Ammon's horn (tissue), 1 donor: ENCODE measurements around the gene DGCR8.
A peak's percentile ranks its signal among the peaks of the same experiment; 100 is the strongest.
"Not testable (repeated sequence)": the region's sequence is repeated elsewhere in the genome, so short reads cannot be mapped to it uniquely, and the experiment has no call there.

ENCODE experiments used
- DNase-seq: peaks from one replicate; pipeline ENCODE4 v3.0.0-alpha.2; 2016; ENCODE audit warnings: low spot score

DGCR8 gene

DNA sequence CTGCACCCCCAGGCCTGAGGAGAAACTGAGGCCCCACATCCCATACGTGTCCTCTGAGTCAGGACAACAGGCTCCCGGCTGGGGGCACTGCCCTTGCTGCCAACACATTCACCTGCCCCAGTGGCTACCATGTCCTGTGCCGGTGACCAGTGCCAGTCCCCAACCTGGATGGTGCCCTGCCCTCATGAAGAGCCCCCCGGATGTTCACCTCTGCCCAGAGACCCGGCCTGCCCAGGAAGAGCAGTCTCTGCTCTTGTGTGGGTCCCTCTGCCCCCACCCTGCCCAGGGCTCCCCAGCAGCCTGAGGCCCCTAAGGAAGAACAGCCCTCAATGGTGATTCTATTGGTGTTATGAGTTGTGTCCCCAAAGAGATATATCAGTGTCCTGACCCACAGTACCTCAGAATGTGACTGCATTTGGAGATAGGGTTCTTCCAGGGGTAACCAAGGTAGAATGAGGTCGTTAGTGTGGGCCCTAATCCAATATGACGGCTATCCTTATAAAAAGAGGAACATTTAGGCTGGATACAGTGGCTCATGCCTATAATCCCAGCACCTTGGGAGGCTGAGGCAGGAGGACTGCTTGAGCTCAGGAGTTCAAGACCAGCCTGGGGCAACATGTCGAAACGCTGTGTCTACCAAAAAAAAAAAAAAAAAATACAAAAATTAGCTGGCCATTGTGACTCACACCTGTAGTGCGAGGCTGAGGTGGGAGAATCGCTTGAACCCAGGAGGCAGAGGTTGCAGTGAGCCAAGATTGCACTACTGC is 13.2 kb upstream of the DGCR8 start:
- no peak for DNase-seq

DNA sequence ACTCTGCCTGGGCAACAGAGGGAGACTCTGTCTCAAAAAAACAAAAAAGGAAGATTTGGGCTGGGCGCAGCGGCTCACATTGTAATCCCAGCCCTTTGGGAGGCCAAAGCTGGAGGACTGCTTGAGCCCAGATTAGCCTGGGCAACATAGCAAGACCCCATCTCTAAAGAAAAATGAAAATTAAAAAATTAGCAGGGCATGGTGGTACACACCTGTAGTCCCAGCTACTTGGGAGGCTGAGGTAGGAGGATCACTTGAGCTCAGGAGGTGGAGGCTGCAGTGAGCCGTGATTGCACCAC is 12.7 kb upstream of the DGCR8 start:
- not testable (repeated sequence) for DNase-seq

DNA sequence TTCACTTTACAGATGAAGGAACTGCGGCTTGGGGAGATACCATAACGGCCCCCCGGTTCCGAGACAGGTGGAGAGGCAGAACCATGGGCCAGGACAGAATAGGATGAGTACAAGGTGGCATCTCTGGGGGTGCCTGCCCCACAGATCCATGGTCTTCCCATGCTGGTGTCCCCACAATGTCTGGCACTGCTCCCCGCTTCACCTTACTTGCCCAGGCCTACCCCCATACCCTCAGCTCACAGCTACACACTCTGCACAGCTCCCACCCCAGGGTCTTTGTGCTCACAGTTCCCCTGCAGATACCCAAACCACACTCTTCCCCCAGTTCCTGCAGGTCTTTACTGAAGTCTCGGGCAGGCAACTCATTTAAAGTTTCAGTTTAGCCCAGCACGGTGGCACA is 11.4 kb upstream of the DGCR8 start:
- no peak for DNase-seq

DNA sequence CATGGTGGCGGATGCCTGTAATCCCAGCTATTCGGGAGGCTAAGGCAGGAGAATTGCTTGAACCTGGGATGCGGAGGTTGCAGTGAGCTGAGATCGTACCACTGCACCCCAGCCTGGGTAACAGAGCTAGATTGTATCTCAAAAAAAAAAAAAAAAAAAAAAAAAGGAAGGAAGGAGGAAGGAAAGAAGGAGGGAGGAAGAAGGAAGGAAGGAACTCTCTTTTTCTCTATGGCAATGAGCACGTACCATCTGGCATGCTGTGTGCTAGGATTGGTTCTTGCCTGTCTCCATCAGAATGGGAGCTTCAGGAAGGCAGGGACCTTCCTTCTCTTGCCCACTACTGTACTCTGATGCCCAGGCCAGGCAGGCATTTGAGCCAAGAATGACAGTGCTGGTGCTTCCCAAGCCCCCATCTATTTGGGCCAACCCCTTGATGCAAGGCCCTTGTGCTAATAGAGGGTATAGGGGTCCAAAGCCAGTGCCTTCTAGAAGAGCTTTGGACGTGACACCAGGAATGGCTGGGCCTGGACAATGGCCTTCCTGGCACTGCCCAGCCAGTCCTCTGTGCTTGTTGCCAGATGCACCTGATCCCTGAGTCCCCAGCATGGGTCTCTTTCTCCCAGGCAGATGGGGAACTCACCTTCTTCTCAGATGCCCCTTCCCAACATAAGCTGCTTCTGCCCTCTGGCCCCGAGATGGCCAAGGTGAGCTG is 10.6 kb upstream of the DGCR8 start:
- no peak for DNase-seq

DNA sequence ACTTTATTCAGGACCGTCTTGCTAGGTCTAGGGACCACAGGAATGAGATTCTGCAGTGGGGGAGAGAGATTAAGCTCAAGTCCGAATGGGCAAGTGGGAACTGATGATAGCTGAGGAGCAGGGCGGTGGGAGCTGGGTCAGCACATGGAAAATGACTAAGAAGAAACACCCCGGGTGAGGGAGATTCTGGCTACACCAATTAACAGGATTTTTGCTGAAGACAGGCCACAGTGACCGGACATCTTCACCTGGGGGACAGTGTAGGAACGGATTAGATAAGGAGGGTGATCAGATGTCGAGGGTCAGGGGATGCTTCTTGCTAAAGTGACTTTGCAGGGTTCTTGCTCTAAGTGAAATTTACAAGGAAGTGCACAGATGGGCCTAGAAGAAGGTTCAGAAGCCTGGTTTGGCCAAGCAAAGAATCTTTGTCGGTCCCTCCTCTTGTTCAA is 8.5 kb upstream of the DGCR8 start:
- DNase-seq, result no peak

DNA sequence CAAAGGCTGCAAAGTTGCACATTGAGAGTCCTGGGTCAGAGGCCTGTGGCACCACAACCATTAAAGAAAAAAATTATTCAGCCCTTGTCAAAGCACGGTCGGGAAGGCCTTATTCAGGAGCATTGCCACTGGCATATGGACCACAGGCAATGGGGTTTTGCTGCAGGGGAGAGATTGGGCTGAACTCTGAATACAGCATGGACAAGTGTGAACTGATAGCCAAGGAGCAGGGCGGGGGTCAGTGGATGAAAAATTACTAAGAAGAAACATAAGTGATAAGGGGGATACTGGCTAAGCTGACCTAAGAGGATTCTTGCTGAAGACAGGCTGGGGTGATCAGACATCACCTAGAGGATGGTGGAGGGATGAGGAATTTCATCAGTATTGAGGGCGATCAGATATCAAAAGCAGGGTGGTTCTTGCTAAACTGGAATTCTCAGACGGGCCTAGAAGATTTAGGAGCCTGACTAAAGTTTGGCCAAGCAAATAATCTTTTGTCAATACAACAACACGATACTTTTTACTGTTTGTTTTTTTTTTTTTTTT is 3.3 kb upstream of the DGCR8 start:
- no peak for DNase-seq

DNA sequence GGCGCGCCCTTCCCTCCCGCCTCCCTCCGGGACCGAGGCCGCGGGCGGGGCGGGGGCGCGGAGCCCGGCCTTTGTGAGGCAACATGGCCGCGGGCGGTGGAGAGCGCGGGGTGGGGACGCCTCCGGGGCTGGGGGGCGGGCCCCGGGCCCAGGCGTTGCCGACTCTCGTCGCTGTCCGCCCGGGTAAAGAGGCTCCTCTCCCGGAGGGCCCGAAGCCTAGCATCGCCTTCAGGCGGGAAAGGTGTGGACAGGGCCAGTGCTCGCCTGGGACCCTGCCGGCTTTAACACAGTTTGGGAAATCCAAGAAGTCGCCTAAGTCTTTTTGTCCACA is 369 bp downstream of the DGCR8 start:
- DNase-seq, result peak; percentile 38

DNA sequence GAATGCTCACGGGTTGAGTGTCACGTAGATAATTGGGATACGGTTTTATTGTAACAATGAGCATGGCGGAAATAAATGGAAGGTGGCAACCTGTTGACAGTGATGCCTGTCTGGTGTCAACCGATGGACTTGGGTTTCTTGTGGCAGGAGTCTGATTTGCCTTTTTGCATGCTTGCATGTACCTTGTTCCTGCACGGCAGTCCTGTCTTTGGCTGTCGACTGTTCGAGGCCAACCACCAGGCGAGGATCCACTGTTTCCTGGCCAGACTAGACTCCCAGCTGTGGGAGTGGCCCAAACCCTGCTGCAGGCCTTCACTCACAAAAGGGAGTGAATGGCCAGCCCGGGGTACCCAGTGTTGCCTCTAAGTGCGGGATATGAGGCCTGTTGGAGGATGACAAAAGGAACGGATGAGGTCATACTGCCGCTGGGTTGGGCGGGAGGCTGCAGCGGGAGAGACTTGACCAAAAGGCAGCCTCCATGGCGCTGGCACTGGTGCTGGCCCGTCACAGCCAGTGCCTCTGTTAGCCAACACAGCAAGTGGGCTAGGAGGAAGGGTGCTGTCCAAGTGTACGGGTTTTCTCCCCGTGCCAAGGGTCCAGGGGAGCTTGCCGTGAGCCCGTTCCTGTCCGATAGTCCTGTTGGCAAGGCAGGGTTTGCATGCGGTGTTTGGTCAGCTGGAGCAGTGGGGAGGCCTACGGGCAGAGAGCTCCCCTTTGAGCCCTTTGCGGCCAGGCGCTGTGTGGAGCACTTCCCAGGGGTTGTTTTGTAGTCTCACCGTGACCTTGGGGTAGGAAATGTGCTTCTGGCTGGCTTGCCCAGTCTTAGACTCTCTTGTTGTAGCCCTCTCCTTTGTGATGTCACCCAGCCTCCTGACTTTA is 974 bp downstream of the DGCR8 start:
- no peak for DNase-seq

DNA sequence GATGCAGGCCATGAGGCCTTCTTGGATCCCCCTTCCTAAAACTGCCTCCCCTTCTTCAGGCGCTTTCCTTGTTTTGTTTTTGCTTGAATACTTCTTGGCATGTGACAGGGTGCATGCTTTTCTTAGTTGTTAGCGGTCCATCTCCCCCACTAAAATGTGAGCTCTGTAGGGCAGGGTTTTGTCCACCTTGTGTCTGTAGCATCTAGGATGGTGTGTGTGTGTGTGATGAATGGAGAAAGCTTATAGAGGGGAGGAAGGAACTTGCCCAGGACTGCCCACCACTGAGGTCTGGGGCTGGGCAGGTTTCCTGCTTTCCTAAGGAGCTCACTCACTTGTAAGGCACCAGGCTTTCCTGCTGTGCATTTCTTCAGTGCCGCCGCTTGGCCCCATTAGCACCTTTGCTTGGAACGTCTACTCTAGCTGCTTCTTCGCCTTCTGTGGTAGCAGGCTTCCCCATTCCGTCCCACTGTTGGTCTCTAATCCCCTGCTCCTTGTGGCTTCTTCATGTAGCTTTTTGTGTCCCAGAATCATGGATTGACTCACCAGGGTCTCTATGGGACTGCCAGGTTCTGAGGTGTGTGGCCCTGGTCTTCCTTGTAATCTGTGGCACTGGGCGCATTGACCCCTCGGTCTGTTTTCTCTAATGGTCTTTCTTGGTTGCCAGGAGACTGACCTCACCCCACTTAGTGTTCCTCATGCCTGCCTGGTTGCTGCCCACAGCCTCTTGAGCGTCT is 3.3 kb downstream of the DGCR8 start:
- no peak for DNase-seq

DNA sequence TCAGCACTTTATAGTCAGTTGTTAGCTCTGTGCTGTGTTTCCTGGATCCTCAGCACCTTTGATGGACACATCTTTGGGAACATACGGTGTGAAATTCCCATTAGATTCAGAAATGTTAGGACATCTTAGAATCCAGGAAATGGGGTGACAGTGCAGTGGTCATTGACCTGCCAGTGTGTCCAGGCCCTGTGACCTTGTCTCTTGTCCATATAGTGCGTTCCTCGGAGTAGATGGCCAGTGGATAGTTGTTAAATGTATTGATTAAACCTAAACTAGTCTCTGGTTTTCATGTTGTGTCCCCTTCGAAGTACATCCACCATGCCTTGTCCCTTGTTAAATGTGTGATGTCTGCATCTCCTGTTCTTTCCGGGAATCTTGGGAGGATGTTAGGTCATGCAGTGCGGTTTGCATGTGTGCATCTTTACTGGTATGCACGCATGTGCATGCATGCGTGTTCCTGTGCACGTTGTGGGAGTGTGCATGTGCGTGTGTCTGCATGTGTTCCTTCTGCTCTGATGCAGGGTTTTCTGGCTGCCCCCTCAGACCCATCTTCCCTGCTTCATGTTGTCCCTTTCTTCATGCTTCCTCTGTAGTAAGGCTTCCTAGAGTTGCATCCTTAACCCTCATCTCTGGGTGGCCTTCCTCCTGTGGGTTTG is 4.0 kb downstream of the DGCR8 start:
- DNase-seq, result no peak

DNA sequence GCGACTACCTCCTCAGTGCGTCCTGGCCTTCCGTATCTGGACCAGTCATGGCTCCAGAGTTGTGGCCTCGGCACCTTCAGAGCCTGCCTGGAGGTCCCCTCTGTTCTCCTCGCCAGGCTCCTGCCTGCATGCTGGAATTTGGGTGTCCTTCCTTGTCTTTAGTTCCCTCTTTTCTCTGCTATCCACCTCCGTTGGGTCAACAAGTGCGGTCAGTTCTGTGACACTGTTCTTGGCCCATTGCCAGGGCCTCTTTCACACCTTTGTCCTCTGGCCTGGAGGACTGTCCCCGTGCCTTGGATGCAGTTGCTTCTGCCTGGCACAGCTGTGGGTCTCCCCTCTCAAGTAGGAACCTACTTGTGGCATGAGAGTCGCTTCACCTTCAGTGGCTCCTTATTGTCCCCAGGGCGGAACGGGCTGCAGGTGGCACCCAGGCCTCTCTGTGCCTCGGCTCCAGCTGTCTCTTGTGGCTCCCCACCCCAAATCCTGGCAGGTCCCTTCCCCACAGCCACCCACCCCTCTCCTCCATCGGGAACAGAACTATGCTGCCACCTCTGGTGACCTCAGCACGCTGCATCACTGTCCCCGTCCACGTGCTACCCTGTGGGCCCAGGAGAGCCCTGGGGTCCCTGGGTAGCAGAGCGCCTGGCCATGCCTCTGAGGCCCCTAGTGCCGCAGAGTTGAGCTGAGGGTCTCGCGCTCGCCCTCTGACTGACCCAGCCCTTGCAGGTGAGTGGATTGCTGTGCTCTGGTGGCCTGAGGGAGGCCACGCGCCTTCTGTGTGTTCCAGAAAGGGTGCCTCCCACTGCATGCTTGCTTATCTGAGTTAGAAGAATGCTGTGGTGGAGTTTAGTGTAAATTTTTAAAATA is 4.7 kb downstream of the DGCR8 start:
- DNase-seq, result no peak

DNA sequence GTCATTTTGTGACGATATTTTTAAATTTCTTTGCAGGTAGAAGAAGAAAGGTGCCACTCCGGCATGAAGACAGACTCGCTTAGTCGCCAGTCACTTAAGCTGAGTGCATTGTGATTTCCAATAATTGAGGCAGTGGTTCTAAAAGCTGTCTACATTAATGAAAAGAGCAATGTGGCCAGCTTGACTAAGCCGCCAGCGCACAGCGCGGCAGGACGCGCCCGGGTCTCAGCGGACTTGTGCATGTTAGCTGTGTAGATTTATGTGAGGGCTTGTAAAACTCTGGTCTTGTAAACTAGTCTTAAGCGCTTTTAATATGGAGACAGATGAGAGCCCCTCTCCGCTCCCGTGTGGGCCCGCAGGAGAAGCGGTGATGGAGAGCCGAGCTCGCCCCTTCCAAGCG is 5.6 kb downstream of the DGCR8 start:
- DNase-seq, result no peak

DNA sequence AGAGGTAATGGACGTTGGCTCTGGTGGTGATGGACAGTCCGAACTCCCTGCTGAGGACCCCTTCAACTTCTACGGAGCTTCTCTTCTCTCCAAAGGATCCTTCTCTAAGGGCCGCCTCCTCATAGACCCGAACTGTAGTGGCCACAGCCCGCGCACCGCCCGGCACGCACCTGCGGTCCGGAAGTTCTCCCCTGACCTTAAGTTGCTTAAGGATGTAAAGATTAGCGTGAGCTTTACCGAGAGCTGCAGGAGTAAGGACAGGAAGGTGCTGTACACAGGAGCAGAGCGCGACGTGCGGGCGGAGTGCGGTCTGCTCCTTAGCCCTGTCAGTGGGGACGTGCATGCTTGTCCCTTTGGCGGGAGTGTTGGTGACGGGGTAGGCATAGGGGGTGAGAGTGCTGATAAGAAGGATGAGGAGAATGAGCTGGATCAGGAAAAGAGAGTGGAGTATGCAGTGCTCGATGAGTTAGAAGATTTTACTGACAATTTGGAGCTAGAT is 6.1 kb downstream of the DGCR8 start:
- no peak for DNase-seq

DNA sequence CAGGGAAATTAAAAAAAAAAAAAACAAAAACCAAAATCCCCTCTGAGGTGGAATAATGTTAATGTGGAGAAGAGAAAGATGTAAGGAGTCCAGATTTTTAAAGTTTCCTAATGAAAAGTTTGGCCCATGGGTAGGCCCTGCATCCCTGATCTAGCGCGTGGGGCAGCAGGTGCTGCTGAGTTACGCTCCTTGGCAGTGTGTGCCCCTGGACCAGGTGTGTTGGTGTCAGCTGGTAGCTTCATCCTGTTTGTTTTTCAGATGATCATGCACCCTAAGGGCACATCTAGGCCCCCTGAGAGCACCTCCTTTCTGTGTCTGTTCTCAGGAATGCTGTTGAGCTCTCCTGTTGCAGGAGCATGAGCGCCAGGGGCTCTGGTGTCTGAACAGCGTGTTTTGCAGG is 6.7 kb downstream of the DGCR8 start:
- no peak for DNase-seq

DNA sequence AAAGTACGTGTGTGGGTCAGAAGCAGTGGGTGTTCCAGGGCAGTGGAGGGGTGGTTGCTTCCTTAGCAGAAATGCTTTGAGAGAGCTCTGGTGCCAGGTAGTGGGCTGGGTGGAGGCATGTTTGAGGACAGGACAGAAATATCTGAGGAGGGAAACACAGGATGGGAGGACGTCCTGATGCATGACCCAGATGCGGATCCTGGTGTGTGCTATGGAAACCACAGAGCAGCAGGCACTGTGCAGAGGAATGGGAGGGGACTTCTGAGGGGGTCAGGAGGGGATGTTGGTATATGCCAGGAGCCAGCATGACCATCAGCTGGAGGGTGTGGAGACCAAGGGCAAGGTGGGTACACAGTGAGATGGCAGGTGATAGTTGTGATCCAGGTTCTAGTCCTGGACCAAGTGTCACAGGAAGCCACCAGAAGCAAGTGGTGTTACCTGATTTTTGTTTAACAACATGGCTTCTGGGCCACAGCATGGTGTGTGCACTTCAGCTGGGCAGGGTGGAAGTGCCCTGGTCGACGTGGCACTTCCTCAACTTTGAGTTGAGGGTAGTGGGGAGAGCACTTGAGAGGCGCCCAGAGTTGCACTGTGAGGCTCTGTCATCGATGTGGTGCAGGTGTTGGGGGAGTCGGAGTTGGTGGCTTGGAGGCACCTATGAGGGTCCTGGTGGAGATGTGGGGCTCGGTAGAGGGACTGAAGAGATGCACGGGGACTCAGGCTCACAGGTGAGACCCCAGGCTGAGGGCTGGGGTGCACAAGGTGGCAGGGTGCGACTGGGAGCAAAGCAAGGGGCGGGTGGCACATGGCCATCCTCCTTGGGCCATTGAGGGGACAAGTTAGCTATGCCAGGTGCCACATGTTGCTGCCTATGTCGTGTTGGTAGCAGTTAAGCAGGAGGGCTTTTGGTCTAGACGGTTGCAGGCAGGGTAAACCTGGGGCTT is 7.5 kb downstream of the DGCR8 start:
- DNase-seq, result no peak

DNA sequence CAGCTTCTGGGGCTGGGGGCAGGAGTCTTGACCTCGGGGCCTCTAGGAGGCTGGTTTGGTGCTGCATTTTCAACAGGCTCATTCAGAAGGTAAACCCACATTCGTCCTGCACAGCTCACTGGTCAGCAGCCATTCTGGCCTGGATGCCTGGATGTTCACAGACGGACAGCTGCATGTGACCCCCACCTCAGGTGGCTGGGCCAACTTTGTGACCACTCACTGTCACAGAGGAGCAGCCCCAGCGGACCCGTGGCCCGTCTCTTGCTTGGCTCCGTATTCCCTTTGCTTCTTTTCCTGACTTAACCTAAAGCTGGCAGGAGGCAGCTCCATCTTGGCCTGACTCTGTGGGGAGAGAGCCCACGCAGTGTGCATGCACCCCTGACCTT is 8.2 kb downstream of the DGCR8 start:
- no peak for DNase-seq

DNA sequence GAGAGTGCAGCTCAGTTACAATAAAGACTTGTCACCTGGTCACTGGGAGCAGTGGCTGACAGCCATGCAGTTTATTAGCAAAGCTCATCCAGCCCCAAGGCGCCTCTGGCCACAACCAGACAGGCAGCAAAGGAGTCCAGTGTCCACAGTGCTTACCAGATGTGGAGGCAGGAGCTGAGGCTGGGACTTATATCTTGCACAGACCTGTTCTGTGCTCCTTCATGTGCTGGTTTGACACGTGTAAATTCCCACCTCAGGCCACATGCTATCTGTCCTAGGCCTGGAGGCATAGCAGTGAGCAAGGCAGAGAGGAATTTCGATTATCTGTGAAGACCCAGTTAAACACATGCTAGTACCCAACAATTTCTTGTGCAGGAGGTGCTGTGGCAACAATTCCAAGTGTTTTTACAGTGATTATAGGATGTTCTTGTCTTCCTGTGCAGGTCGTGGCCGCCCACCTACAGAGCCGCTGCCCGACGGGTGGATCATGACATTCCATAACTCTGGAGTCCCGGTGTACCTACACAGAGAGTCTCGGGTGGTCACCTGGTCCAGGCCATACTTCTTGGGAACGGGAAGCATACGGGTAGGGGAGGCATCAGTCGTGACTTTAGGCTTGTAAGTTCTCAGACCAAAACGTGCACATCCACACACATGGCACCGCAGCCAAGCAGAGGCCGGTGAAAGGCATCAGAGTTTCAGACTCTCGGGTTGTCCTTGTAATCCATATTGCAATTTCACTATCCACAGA is 9.4 kb downstream of the DGCR8 start:
- no peak for DNase-seq

DNA sequence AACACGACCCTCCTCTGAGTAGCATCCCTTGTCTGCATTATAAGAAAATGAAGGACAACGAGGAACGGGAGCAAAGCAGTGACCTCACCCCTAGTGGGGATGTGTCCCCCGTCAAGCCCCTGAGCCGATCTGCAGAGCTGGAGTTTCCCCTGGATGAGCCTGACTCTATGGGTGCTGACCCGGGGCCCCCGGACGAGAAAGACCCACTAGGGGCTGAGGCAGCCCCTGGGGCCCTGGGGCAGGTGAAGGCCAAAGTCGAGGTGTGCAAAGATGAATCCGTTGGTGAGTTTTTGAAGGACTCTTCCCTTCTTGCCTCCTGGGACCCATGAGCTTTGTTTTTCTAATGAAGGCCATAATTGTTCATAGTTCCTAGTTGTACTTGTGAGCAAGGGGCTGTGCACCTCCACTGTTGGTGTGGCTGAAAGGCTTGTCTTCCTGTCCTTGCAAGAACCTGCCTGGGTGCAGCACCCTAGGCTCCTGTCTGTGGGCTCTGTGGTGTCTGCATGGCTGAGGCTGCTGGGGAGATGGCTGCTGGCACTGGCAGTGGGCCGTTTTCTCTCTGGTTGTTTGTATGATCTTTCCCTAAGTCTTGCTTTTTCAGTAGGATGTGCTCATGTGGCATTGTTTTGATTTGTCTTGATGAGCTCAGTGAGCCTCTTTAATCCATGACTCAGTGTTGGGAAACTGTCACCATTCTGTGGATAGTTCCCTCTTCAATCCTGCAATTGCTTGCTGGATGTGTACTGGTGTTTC is 10.1 kb downstream of the DGCR8 start:
- DNase-seq, result peak; percentile 56
